Erythroblast (primary cell): ENCODE data around the gene TICRR.

Experiments
- GATA1 ChIP-seq: IDR thresholded peaks from 2 replicates; pipeline ENCODE4 v1.6.1; 2011; ENCODE audit warnings: low read depth, mild to moderate bottlenecking, control low read depth, low read length, moderate library complexity
- POLR2A ChIP-seq: IDR thresholded peaks from 2 replicates; pipeline ENCODE4 v1.6.1; 2011; ENCODE audit warnings: mild to moderate bottlenecking, low read length

DNA sequence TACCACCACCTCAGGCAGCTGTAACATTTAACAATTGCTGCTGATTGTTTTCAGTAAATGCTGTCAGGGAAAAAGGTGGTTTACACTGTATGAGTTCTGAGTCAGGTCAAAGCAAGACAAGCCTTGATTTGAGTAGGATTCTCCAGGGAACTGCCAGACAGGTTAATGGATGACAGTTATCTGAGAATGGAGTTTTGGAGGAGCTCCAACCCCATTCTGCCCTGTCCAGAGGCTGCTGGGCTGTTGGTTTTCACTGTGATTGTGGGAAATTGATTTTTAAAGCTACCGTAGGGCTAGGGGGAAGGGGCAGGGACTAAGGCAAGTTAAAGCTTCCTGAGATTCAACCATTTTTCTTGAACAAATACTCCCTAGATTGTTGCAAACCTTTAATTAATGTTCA is 39.9 kb downstream of the TICRR start:
- no peak for TF ChIP-seq POLR2A
- TF ChIP-seq GATA1: no peak
